ENCODE results near the gene PTPRN2. TPM values are rescaled to one million over a fixed set of nuclear protein-coding genes. Genes with fewer than 3 reads are reported as not detected.
"Not testable (repeated sequence)": the region's sequence is repeated elsewhere in the genome, so short reads cannot be mapped to it uniquely, and the experiment has no call there.

The PTPRN2 gene
- total and polyA plus RNA-seq, 2 donors (not counting 3 experiments of a cell fraction or from before 2014, with no cell fraction given) = 0.62 to 0.88 TPM

DNA sequence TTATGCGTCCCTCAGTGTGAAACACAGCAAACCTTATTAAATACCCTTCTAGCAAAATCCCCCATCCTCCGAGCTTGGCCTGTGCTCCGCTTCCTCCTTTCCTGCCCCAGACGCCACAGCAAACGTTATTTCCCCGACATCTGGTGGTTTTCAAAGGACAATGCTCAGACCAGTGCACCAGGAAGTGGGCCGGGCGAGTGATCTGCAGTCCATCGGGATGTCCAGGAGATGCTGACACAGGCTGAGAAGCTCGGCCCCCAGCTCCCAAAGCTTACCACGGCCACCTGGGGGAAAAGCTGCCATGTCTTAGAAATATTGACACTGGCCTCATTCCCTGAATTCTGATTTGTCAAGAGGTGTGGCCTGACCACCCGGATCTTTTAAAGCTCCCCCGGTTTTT, 129.5 kb downstream of the PTPRN2 start:
- no peaks in the 10 kb centered on the region for H3K27me3 ChIP-seq (ENCODE audit: control insufficient read depth in 2 of 2, insufficient read depth in 2 of 2, low read length in 2 of 2)
- BruUV-seq (replicated peaks) = no TSS peak
- no peaks in the 10 kb centered on the region for H3K4me1 ChIP-seq (ENCODE audit: control insufficient read depth, extremely low read depth, insufficient read depth, low read length)
- DNase-seq (ENCODE audit: low read depth, low spot score) (no peak), FAIRE-seq (no peak)
- H3K9me3 ChIP-seq (replicated peaks; ENCODE audit: control insufficient read depth, insufficient read depth, low read length) = peaks cover 3% of the 10 kb centered on the region
- H3K9me1 ChIP-seq (replicated peaks; ENCODE audit: control insufficient read depth, extremely low read depth, insufficient read depth, low read length) = no peaks in the 10 kb centered on the region
- no peaks in the 10 kb centered on the region for H3K36me3 ChIP-seq (ENCODE audit: control insufficient read depth in 2 of 2, extremely low read depth in 1 of 2, insufficient read depth in 2 of 2, low read length in 2 of 2)
- H3K9ac ChIP-seq (replicated peaks; ENCODE audit: extremely low read depth, insufficient read depth, low read length) = no peak overlapping the region
- TF ChIP-seq, protein P1, sequence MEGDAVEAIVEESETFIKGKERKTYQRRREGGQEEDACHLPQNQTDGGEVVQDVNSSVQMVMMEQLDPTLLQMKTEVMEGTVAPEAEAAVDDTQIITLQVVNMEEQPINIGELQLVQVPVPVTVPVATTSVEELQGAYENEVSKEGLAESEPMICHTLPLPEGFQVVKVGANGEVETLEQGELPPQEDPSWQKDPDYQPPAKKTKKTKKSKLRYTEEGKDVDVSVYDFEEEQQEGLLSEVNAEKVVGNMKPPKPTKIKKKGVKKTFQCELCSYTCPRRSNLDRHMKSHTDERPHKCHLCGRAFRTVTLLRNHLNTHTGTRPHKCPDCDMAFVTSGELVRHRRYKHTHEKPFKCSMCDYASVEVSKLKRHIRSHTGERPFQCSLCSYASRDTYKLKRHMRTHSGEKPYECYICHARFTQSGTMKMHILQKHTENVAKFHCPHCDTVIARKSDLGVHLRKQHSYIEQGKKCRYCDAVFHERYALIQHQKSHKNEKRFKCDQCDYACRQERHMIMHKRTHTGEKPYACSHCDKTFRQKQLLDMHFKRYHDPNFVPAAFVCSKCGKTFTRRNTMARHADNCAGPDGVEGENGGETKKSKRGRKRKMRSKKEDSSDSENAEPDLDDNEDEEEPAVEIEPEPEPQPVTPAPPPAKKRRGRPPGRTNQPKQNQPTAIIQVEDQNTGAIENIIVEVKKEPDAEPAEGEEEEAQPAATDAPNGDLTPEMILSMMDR (IDR thresholded peaks at IDR 0.05; ENCODE audit: extremely low read depth in 1 of 2, insufficient read depth in 1 of 2, low read depth in 1 of 2, low read length in 2 of 2) = no peak
- TF ChIP-seq MYC (IDR thresholded peaks at IDR 0.05; ENCODE audit: low read depth, low read length) (no peak), JUN (IDR thresholded peaks at IDR 0.05; ENCODE audit: borderline replicate concordance, insufficient read depth, insufficient read length, low read depth) (no peak), FOS (IDR thresholded peaks at IDR 0.05; ENCODE audit: borderline replicate concordance, insufficient read depth, low read length) (no peak)
- H3K4me3 ChIP-seq (replicated peaks in 1 of 3; ENCODE audit: insufficient read depth in 1 of 3, low read depth in 1 of 3, low read length in 3 of 3) = no peak overlapping the region
- H2AFZ ChIP-seq (ENCODE audit: low read depth, low read length) = no peak overlapping the region
- ChIA-PET POLR2A (no interaction called here), CTCF (no interaction called here)
- no peaks in the 10 kb centered on the region for H3K79me2 ChIP-seq (ENCODE audit: control insufficient read depth, insufficient read depth, low read length)
- dilution Hi-C loops (cut with MboI; ENCODE audit: extremely low pct_ligation_motif_present, low sequenced_read_pairs) (no loop called here), intact Hi-C loops (cut with micrococcal nuclease) (no loop called here)
- no peak overlapping the region for H3K27ac ChIP-seq (ENCODE audit: insufficient read depth, low read depth, low read length)
- no peak overlapping the region for H3K4me2 ChIP-seq (ENCODE audit: insufficient read depth, low read length)
- H4K20me1 ChIP-seq (replicated peaks; ENCODE audit: control insufficient read depth, extremely low read depth, insufficient read depth, low read length) = no peaks in the 10 kb centered on the region

- H3K79me2 ChIP-seq (ENCODE audit: control insufficient read depth, insufficient read depth, low read length); FAIRE-seq; H3K4me2 ChIP-seq (ENCODE audit: insufficient read depth, low read length); dilution Hi-C loops (cut with MboI; ENCODE audit: extremely low pct_ligation_motif_present, low sequenced_read_pairs); H3K27me3 ChIP-seq (ENCODE audit: control insufficient read depth in 2 of 2, insufficient read depth in 2 of 2, low read length in 2 of 2); H4K20me1 ChIP-seq (replicated peaks; ENCODE audit: control insufficient read depth, extremely low read depth, insufficient read depth, low read length); H2AFZ ChIP-seq (ENCODE audit: low read depth, low read length); CTCF ChIA-PET; DNase-seq (ENCODE audit: low read depth, low spot score); H3K36me3 ChIP-seq (ENCODE audit: control insufficient read depth in 2 of 2, extremely low read depth in 1 of 2, insufficient read depth in 2 of 2, low read length in 2 of 2); H3K27ac ChIP-seq (ENCODE audit: insufficient read depth, low read depth, low read length); intact Hi-C loops (cut with micrococcal nuclease); POLR2A ChIA-PET; H3K9ac ChIP-seq (replicated peaks; ENCODE audit: extremely low read depth, insufficient read depth, low read length); H3K9me3 ChIP-seq (replicated peaks; ENCODE audit: control insufficient read depth, insufficient read depth, low read length); H3K9me1 ChIP-seq (replicated peaks; ENCODE audit: control insufficient read depth, extremely low read depth, insufficient read depth, low read length); H3K4me1 ChIP-seq (ENCODE audit: control insufficient read depth, extremely low read depth, insufficient read depth, low read length); BruUV-seq (replicated peaks); H3K4me3 ChIP-seq (replicated peaks in 1 of 3; ENCODE audit: insufficient read depth in 1 of 3, low read depth in 1 of 3, low read length in 3 of 3): not testable (repeated sequence)
These were observed 130.0 kb downstream of the PTPRN2 start for GRCh38 chr7:158457586-158457985.

Measured in endothelial cell of umbilical vein (primary cell).